Right renal pelvis (tissue), 4 donors: ENCODE measurements around the gene ZC3HAV1L. TPM values are rescaled to one million over a fixed set of nuclear protein-coding genes. Genes with fewer than 3 reads are reported as not detected.
A peak's percentile ranks its signal among the peaks of the same experiment; 100 is the strongest.
"Not testable (repeated sequence)": the region's sequence is repeated elsewhere in the genome, so short reads cannot be mapped to it uniquely, and the experiment has no call there.

Experiments
- DNase-seq, 4 donors: peaks; one replicate each; pipeline ENCODE4 v3.0.0-alpha.2; 2013; ENCODE audit warnings: low read depth in 4 of 4, low spot score in 3 of 4, missing footprints in 1 of 4
- polyA plus RNA-seq, 4 donors: library from polyadenylated mRNA; unstranded; fragments of 120-200 nt; gene quantifications; one replicate each; pipeline ENCODE4 v1.2.1, GENCODE V29; 2013; ENCODE audit not compliant: insufficient read length in 4 of 4

The ZC3HAV1L gene
- polyA plus RNA-seq, 4 donors, result 16.5 to 20.2 (median 18.1) TPM

GRCh38 chr7:139055674-139056073, 19.8 kb upstream of the ZC3HAV1L start:
- DNase-seq, result no peak

- not testable (repeated sequence) for DNase-seq
Measured at GRCh38 chr7:139054656-139055055, 18.8 kb upstream of the ZC3HAV1L start.

- no peak for DNase-seq
Measured at GRCh38 chr7:139054101-139054500, 18.3 kb upstream of the ZC3HAV1L start.

- no peak for DNase-seq
Measured at GRCh38 chr7:139051655-139052054, 15.8 kb upstream of the ZC3HAV1L start.

- DNase-seq, result no peak
Measured at GRCh38 chr7:139049936-139050335, 14.1 kb upstream of the ZC3HAV1L start.

GRCh38 chr7:139049111-139049510, 13.3 kb upstream of the ZC3HAV1L start:
- DNase-seq, result no peak

- no peak for DNase-seq
Measured at GRCh38 chr7:139047970-139048369, 12.1 kb upstream of the ZC3HAV1L start.

GRCh38 chr7:139046143-139046542, 10.3 kb upstream of the ZC3HAV1L start:
- DNase-seq, result no peak

- no peak for DNase-seq
Measured at GRCh38 chr7:139044813-139045794, 9.3 kb upstream of the ZC3HAV1L start.

GRCh38 chr7:139043823-139044812, 8.3 kb upstream of the ZC3HAV1L start:
- no peak for DNase-seq

GRCh38 chr7:139041378-139042085, 5.7 kb upstream of the ZC3HAV1L start:
- no peak for DNase-seq

GRCh38 chr7:139038691-139039090, 2.8 kb upstream of the ZC3HAV1L start:
- no peak for DNase-seq

GRCh38 chr7:139036901-139037300, 1.1 kb upstream of the ZC3HAV1L start:
- no peak for DNase-seq

GRCh38 chr7:139034855-139035585, 822 bp downstream of the ZC3HAV1L start:
- peak in 3 of 4 donors; percentile 26 to 35 (median 30) for DNase-seq

- no peak for DNase-seq
Measured at GRCh38 chr7:139034336-139034735, 1.5 kb downstream of the ZC3HAV1L start.

- DNase-seq, result peak in 2 of 4 donors; percentile 14 to 35
Measured at GRCh38 chr7:139033346-139034114, 2.3 kb downstream of the ZC3HAV1L start.

- no peak for DNase-seq
Measured at GRCh38 chr7:139032473-139032872, 3.4 kb downstream of the ZC3HAV1L start.

GRCh38 chr7:139029353-139029752, 6.5 kb downstream of the ZC3HAV1L start:
- no peak for DNase-seq

GRCh38 chr7:139026551-139026950, 9.3 kb downstream of the ZC3HAV1L start:
- DNase-seq, result no peak
